ENCODE measurements around the gene STN1.

- TF ChIP-seq CTCF (IDR thresholded peaks at IDR 0.05), result no peak
- TF ChIP-seq POLR2A (IDR thresholded peaks at IDR 0.05), result no peak
Measured at GRCh38 chr10:103932271-103932670, 14.3 kb upstream of the STN1 start.

Data from testis (tissue), 2 donors.